AG04450 (cell line): ENCODE data around the gene TRIO. TPM values are rescaled to one million over a fixed set of nuclear protein-coding genes. Genes with fewer than 3 reads are reported as not detected.
A peak's percentile ranks its signal among the peaks of the same experiment; 100 is the strongest.

Experiments used
- CTCF ChIA-PET: fragments of 300-600, 350-600 bp; formaldehyde crosslinking; extraction: SDS; loops from one replicate; lab custom pipeline; 2022; ENCODE audit warnings: antibody characterized with exemption, inconsistent platforms; lab: Charles Lee
- POLR2A ChIA-PET: fragments of 350-600 bp; formaldehyde crosslinking; extraction: SDS; loops from one replicate; lab custom pipeline; 2021; ENCODE audit warnings: antibody characterized with exemption, inconsistent platforms; lab: Yijun Ruan, JAX
- DNase-seq: peaks from one replicate; pipeline ENCODE4 v3.0.0-alpha.2; 2011; ENCODE audit warnings: low read depth, low spot score
- H3K27ac ChIP-seq: one replicate; pipeline ENCODE4 v1.5.1; 2012; ENCODE audit warnings: low read depth, low read length, control low read depth
- H3K27me3 ChIP-seq: one replicate; pipeline ENCODE4 v1.6.0; 2012; ENCODE audit warnings: low read length; ENCODE audit not compliant: control insufficient read depth, insufficient read depth
- H3K4me3 ChIP-seq: 2 replicates; pipeline ENCODE4 v1.5.1; 2011; ENCODE audit warnings: mild to moderate bottlenecking, low read depth, low read length, control low read depth
- H3K9me3 ChIP-seq: 2 replicates; pipeline ENCODE4 v1.5.1; 2012; ENCODE audit warnings: low read length; ENCODE audit not compliant: control insufficient read depth, insufficient read depth
- CTCF ChIP-seq: IDR thresholded peaks from 2 replicates; pipeline ENCODE4 v1.5.1; 2011; ENCODE audit warnings: low read depth, low read length, control low read depth, inconsistent platforms
- polyA plus RNA-seq: library from polyadenylated mRNA; depleted of rRNA; stranded (reverse); fragments of >200 nt; gene quantifications from 2 replicates; pipeline ENCODE4 v1.2.3, GENCODE V29; 2011

TRIO gene
- polyA plus RNA-seq, 1 experiment = 268 TPM

- ChIA-PET POLR2A (interaction anchor here (0.6 kb wide), 1 partner anchor 11 kb away, joined by 4 read pairs; no protein-coding TSS in a partner anchor), CTCF (interaction anchor here (0.6 to 0.7 kb wide), 2 partner anchors 33 to 55 kb away, joined by 3 to 4 read pairs; no protein-coding TSS in a partner anchor)
- no peaks in the 10 kb centered on the region for H3K27me3 ChIP-seq
- peak; percentile 33; the same call in 1 of the 2 replicates for TF ChIP-seq CTCF
- H3K27ac ChIP-seq = no peak overlapping the region
- no peak overlapping the region for H3K4me3 ChIP-seq
- no peak for DNase-seq
- H3K9me3 ChIP-seq = peaks cover under 1% of the 10 kb centered on the region; the same call in 1 of the 2 replicates
These were observed 183.1 kb downstream of the TRIO start for GRCh38 chr5:14326035-14326903.

- Histone ChIP-seq H3K27me3 (no peaks in the 10 kb centered on the region), H3K27ac (no peak overlapping the region), H3K4me3 (no peak overlapping the region), H3K9me3 (no peaks in the 10 kb centered on the region)
- no peak for TF ChIP-seq CTCF
- ChIA-PET POLR2A (no interaction called here), CTCF (interaction anchor here (0.5 kb wide), 1 partner anchor 340 kb away, joined by 3 read pairs; no protein-coding TSS in a partner anchor)
- no peak for DNase-seq
These were observed 184.5 kb downstream of the TRIO start for GRCh38 chr5:14327624-14328023.

DNA sequence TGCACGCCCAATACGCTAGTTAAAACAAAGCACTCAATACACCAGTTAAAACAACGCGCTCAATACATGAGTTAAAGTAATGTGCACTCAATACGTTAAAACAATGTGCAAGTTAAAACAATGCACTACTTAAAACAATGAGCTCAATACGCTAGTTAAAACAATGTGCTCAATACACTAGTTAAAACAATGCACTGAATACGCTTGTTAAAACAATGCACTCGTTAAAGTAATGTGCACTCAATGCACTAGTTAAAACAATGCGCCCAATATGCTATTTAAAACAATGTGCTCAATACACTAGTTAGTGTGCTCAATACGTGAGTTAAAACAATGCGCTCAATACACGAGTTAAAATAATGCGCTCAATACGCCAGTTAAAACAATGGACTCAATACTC, 185.0 kb downstream of the TRIO start:
- TF ChIP-seq CTCF = no peak
- ChIA-PET POLR2A (no interaction called here), CTCF (interaction anchor here (0.5 kb wide), 1 partner anchor 341 kb away, joined by 3 read pairs; no protein-coding TSS in a partner anchor)
- Histone ChIP-seq H3K27ac (no peak overlapping the region), H3K4me3 (no peak overlapping the region), H3K27me3 (no peaks in the 10 kb centered on the region), H3K9me3 (no peaks in the 10 kb centered on the region)
- DNase-seq = no peak

GRCh38 chr5:14330291-14330690, 187.1 kb downstream of the TRIO start:
- no peaks in the 10 kb centered on the region for H3K27me3 ChIP-seq
- no peak for DNase-seq
- POLR2A ChIA-PET = no interaction called here
- H3K27ac ChIP-seq = no peak overlapping the region
- CTCF ChIA-PET = interaction anchor here (1.1 kb wide), 1 partner anchor 22 kb away, joined by 4 read pairs; no protein-coding TSS in a partner anchor
- no peak overlapping the region for H3K4me3 ChIP-seq
- no peaks in the 10 kb centered on the region for H3K9me3 ChIP-seq
- TF ChIP-seq CTCF = no peak
